ENCODE results near the gene RALA. TPM values are rescaled to one million over a fixed set of nuclear protein-coding genes. Genes with fewer than 3 reads are reported as not detected.

RALA gene
- total RNA-seq, 4 donors from 2014 or later, result 16.2 to 20.5 (median 19.0) TPM

- no peak for DNase-seq (ENCODE audit: low spot score in 2 of 2)
- WGBS, 2 donors, result 58 to 62% methylated on average over 5 of the region's 5 CpGs
- intact Hi-C loops (cut with DNase I; ENCODE audit: low total_unique reads), result no loop called here
- H3K4me3 ChIP-seq (ENCODE audit: low read depth, poor library complexity, severe bottlenecking), result no peak overlapping the region
- TF ChIP-seq POLR2A (IDR thresholded peaks at IDR 0.05) (no peak), CTCF (IDR thresholded peaks at IDR 0.05) (no peak)
Measured at GRCh38 chr7:39594988-39595620, 28.3 kb upstream of the RALA start.

GRCh38 chr7:39602351-39602750, 21.0 kb upstream of the RALA start:
- no peak for TF ChIP-seq POLR2A (IDR thresholded peaks at IDR 0.05)
- TF ChIP-seq CTCF (IDR thresholded peaks at IDR 0.05), result no peak
- DNase-seq (ENCODE audit: low spot score in 2 of 2), result no peak
- intact Hi-C loops (cut with DNase I; ENCODE audit: low total_unique reads), result no loop called here
- H3K4me3 ChIP-seq (ENCODE audit: low read depth, poor library complexity, severe bottlenecking), result no peak overlapping the region
- 47 to 48% methylated on average over 2 of the region's 2 CpGs for WGBS, 2 donors

- no peak for TF ChIP-seq POLR2A (IDR thresholded peaks at IDR 0.05)
- DNase-seq (ENCODE audit: low spot score in 2 of 2), result no peak
- no peak overlapping the region for H3K4me3 ChIP-seq (ENCODE audit: low read depth, poor library complexity, severe bottlenecking)
- intact Hi-C loops (cut with DNase I; ENCODE audit: low total_unique reads), result no loop called here
Measured at GRCh38 chr7:39603924-39604323, 19.4 kb upstream of the RALA start.

GRCh38 chr7:39605087-39605486, 18.3 kb upstream of the RALA start:
- H3K4me3 ChIP-seq (ENCODE audit: low read depth, poor library complexity, severe bottlenecking), result no peak overlapping the region
- no peak for DNase-seq (ENCODE audit: low spot score in 2 of 2)
- TF ChIP-seq POLR2A (IDR thresholded peaks at IDR 0.05) (no peak), CTCF (IDR thresholded peaks at IDR 0.05) (no peak)
- intact Hi-C loops (cut with DNase I; ENCODE audit: low total_unique reads), result no loop called here
- 89 to 97% methylated on average over 1 of the region's 1 CpG for whole genome bisulfite sequencing, 2 donors

- intact Hi-C loops (cut with DNase I; ENCODE audit: low total_unique reads), result no loop called here
- 75 to 79% methylated on average over 2 of the region's 2 CpGs for whole genome bisulfite sequencing, 2 donors
- DNase-seq (ENCODE audit: low spot score in 2 of 2), result no peak
- TF ChIP-seq CTCF (IDR thresholded peaks at IDR 0.05) (no peak), POLR2A (IDR thresholded peaks at IDR 0.05) (no peak)
- H3K4me3 ChIP-seq (ENCODE audit: low read depth, poor library complexity, severe bottlenecking), result no peak overlapping the region
Measured at GRCh38 chr7:39606352-39606751, 17.0 kb upstream of the RALA start.

GRCh38 chr7:39606941-39607340, 16.4 kb upstream of the RALA start:
- TF ChIP-seq POLR2A (IDR thresholded peaks at IDR 0.05) (no peak), CTCF (IDR thresholded peaks at IDR 0.05) (no peak)
- no peak overlapping the region for H3K4me3 ChIP-seq (ENCODE audit: low read depth, poor library complexity, severe bottlenecking)
- intact Hi-C loops (cut with DNase I; ENCODE audit: low total_unique reads), result no loop called here
- DNase-seq (ENCODE audit: low spot score in 2 of 2), result no peak
- WGBS, 2 donors, result 94 to 98% methylated on average over 2 of the region's 2 CpGs

Measured in lower leg skin (tissue), 4 donors.